Choroid plexus epithelial cell (primary cell): ENCODE results near the gene PKP2.
A peak's percentile ranks its signal among the peaks of the same experiment; 100 is the strongest.

ENCODE experiments used
- DNase-seq: peaks from one replicate; pipeline ENCODE4 v3.0.0-alpha.2; 2010; ENCODE audit warnings: low read depth
- H3K4me3 ChIP-seq: 2 replicates; pipeline ENCODE4 v1.5.1; 2011; ENCODE audit warnings: low read depth, mild to moderate bottlenecking, control low read depth, low read length, moderate library complexity
- TF ChIP-seq, protein P1 (sequence below): conservative IDR thresholded peaks from 2 replicates; pipeline ENCODE4 v1.5.1; 2011; ENCODE audit warnings: low read depth, mild to moderate bottlenecking, control low read depth, inconsistent platforms, low read length, moderate library complexity

PKP2 gene

DNA sequence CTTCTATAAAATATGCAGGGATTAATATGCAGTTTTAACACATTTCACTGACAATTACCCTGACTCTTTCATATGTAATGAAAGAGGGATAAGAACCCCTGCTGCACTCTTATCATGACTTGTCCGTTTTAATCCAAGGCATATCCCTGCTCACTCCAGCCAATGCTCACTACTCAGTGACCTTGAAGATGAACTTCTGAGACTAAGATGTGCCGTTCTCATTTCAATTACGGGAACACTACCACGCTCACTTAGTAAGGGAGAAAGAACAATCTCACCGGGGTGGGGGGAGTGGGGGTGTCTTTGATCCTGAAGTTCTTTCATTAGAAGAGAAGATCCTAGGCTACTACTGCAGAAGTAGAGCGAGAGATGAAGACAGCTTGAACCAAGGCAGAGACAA, 50.5 kb downstream of the PKP2 start:
- no peak overlapping the region for H3K4me3 ChIP-seq
- DNase-seq: no peak
- TF ChIP-seq, protein P1, sequence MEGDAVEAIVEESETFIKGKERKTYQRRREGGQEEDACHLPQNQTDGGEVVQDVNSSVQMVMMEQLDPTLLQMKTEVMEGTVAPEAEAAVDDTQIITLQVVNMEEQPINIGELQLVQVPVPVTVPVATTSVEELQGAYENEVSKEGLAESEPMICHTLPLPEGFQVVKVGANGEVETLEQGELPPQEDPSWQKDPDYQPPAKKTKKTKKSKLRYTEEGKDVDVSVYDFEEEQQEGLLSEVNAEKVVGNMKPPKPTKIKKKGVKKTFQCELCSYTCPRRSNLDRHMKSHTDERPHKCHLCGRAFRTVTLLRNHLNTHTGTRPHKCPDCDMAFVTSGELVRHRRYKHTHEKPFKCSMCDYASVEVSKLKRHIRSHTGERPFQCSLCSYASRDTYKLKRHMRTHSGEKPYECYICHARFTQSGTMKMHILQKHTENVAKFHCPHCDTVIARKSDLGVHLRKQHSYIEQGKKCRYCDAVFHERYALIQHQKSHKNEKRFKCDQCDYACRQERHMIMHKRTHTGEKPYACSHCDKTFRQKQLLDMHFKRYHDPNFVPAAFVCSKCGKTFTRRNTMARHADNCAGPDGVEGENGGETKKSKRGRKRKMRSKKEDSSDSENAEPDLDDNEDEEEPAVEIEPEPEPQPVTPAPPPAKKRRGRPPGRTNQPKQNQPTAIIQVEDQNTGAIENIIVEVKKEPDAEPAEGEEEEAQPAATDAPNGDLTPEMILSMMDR: no peak

DNA sequence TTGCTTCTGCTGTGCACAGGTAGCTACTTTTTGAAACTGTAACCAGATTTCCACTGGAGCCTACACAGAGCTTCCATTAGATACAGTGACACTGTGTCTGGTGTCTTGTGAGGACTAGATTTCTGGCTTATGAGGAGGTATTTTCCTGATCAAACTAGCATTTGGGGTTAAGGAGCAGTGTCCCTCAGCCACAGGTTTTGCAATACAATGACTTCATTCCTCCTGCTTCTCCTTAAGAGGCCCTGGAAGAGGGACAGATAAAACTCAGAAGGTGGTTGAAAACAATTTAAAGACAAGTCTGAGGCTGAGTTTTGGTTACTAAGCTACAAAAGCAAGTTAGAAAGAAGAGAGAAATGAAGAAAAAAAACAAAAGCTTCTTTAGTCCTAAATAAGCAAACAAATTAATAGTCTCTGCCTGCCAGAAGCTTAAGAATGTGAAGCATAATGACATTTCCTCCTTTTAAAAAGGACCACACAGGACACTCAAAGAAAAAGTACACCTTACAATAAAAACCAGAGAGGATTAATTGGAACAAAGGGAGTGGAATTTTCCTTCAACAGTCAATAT, 53.0 kb downstream of the PKP2 start:
- H3K4me3 ChIP-seq: no peak overlapping the region
- peak; percentile 83 for DNase-seq
- TF ChIP-seq, protein P1: no peak

DNA sequence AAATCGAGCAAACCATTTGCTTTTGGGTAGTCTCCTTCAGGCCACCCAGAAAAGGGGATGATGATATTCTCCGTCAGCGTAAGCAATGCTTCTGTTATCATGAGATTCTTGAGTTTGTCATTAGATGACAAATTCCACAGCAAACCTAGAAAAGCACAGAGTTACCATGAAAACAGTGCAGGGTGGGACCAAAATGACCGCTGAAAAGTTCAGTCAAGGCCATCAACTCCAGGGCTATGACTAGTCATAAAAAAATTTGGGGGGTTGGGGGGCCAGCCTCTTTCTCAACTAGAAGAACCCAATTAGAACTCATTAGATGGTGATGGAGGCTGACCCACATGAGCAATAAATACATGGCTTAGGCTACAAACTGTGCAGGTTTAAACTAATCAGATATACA, 55.5 kb downstream of the PKP2 start:
- TF ChIP-seq, protein P1: no peak
- H3K4me3 ChIP-seq: no peak overlapping the region
- DNase-seq: no peak

DNA sequence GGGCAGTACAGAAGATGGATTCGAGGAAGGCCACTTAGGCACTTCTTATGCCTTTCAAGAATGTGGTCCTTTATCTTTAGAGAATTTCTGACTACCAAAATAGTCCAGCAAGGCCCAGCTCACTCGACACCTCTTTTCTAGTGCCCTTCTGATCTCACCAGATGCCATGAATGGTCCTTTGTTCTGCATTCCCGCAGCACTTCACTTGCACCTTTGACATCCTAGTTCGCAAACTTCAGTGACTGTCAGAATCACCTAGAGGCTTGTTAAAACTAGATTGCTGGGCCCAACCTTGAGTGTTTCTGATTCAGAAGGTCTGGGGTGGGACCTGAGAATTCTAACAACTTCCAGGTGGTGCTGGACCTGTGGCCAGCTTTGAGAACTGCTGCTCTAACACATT, 56.7 kb downstream of the PKP2 start:
- DNase-seq: no peak
- TF ChIP-seq, protein P1: no peak

DNA sequence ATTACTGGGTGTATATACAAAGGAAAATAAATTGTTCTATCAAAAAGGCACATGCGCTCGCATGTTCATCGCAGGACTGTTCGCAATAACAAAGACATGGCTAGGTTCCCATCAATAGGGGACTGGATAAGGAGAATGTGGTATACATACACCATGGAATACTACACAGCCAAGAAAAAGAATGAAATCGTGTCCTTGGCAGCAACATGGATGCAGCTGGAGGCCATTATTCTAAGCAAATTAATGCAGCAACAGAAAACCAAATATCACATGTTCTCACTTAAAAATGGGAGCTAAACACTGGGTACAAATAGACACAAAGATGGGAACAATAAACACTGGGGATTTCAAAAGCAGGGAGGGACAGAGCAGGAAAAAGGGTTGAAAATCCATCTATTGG, 58.6 kb downstream of the PKP2 start:
- DNase-seq: no peak
- TF ChIP-seq, protein P1: no peak
- no peak overlapping the region for H3K4me3 ChIP-seq

More for the DNA sequence above, 56.7 kb downstream of the PKP2 start:
- no peak overlapping the region for H3K4me3 ChIP-seq

DNA sequence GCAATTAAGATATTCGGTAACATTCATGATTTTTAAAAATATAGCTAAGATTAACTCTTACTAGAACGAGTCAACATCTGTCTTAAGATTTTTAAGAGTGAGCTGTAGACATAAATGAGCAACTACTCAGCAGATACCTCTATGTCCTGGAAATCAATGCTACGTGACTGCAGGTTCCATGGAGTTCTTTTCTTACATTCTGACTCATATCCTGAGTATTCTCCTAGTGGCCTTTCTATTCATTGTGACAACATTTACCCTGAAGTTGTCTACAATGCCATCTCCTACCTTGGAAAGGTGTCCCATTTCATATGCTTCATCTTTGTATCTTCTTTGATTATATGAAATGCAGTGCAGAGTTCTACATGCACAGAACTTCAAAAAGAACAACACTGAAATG, 59.9 kb downstream of the PKP2 start:
- H3K4me3 ChIP-seq: no peak overlapping the region
- TF ChIP-seq, protein P1: no peak
- no peak for DNase-seq

DNA sequence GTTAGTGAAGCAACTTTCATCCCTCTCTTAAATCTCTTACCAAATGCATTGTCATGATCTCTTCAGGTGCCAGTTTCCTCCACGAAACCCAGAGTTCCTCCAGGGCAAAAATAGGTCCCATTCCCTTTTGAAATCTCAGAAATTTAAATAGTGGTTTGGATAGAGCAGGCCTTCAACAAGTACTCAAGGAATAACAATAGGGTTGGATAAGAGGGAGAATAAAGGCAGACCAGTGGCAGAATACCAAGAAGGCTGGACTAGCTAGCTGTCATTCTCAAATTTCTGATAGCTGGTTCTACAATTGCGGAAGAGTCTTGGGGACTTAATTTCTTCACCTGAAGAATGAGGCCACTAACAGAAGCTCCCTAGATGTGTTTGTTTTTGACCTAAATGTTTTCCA, 62.5 kb downstream of the PKP2 start:
- no peak for DNase-seq
- TF ChIP-seq, protein P1: no peak
- no peak overlapping the region for H3K4me3 ChIP-seq
